ENCODE data around the gene MRPL23.
"Not testable (repeated sequence)": the region's sequence is repeated elsewhere in the genome, so short reads cannot be mapped to it uniquely, and the experiment has no call there.

Gene MRPL23

GRCh38 chr11:1934335-1935155 lies 12.6 kb upstream of the MRPL23 start:
- DNase-seq: no peak

GRCh38 chr11:1935156-1936071 lies 11.7 kb upstream of the MRPL23 start:
- DNase-seq: no peak

DNA sequence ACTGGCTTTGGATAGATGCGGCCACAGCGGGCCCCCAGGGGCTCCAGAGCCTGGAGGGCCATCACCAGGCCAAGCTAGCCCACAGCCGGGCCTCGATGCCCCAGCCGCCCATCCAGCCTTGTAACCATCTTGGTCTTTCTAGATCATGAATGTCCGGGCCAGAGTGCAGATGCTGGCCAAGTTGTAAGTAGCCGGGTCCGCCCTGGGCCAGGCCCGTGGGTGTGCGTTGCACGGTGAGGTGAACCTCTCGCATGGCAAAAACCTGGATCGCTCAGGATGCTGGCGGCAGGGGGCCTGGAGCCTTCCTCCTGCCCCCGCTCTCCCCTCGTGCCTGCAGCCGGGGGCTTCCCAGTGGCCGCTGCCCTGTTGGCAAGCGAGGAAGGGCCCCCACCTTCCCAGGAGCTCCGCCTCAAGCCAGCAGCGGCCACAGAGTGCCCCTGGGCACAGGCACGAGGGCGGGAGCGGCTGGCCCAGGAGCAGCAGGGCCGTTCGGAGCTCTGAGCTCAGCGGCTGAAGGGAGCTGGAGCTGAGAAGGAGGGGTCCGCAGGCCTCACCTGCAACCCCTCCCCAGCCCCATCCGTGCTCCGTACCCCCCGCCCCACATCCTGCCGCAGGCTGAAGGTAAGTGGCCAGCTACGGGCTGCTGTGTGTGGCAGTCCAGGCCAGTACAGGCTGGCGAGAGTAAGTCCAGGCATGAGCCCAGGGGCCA lies 10.9 kb upstream of the MRPL23 start:
- no peak for DNase-seq

GRCh38 chr11:1936781-1937615 lies 10.1 kb upstream of the MRPL23 start:
- no peak for DNase-seq

- no peak for DNase-seq
These were observed 9.4 kb upstream of the MRPL23 start for GRCh38 chr11:1937616-1938342.

DNA sequence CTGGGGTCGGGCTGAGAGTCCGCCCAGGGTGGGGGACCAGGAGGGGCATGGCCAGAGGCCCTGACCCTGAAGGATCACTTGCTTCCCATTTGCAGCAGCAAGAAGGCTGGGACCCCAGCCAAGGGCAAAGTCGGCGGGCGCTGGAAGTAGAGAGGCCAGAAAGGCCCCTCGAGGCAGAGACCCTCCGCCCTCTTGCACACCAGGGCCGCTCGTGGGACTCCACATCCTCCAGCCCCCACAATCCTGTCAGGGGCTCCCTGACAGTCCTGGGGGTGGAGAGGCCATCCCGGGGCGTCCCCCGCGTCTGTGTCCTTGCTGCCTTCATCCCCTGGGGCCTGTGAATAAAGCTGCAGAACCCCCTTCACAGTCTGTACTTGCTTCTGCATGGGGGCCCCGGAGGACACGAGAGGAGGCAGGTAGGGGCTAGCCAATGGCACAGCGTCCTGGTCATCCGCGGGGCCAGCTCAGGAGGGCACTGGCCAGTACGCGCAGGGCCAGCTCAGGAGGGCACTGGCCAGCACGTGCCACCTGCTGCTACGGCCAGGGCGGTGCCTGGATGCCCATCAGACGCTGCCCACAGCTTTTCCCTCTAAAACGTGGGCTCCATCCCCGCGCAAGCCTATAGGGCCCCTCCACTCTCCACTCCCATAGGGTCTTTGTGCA lies 8.7 kb upstream of the MRPL23 start:
- no peak for DNase-seq

DNA sequence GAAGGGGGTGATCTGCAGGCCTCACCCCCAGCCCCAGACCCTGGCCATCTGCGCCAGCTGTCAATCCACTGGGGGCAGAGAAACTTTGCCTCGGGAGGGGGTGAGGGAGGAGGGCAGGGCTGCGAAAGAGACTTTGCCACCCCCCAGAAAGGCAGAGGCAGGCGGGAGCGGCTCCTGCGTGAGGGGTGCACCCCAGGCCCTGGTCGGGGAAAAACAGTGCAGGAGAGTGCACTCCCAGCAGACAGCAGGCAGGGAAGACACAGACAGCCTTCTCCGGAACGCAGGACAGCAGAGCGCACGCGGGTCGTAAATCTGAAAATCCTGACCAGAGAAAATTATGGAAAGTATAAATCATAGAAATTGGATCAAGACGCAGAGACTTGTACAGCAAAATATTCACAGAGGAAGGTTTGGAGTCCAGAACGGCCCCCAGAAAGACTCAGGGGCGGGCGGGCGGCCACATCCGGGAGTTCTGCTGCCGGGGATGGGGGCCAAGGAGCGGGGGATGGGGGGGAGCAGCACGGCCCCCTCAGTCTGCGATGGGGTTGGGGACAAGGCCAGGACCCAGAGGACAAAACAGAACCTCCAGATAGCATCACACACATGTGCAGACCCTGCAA lies 8.0 kb upstream of the MRPL23 start:
- no peak for DNase-seq

DNA sequence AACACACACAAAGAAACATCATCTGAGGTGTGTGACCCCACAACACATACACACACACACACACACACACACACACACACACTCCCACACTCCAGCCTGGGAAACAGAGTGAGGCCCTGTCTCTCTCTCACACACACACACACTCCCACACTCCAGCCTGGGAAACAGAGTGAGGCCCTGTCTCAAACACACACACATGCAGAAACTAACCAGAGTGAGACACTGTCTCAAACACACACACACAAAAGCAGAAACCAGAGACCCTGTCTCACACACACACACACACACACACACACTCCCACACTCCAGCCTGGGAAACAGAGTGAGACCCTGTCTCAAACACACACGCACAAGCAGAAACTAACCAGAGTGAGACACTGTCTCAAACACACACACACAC lies 7.3 kb upstream of the MRPL23 start:
- not testable (repeated sequence) for DNase-seq

DNA sequence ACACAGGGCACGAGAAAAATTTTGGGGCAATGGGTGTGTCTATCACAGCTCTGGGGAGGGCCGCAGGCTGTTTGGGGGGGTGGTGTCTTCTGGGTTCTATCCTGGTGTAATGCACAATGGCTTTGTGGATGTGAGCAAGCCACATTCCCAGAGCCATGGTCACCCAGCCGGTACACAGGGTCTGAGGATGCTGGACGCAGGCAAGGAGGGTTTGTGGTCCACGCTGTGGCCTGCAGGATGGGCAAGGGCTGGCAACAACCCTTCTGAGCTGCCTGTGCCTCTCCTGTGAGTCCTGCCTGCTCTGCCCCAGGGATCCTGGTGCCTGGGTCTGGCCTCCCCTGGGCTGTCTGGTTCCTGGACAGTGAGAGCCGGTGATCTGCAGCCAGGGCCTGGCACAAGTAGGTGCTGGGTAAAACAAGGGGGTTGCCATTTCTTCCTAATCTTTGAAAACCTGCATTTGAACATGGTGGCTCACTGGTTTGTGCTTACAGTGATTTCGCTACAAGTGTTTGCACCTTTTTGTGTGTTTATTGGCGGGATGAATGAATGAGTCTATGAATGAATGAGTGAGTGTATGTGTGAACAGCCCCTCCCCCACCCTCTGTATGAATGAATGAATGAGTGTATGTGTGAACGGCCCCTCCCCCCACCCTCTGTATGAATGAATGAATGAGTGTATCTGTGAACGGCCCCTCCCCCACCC lies 4.4 kb upstream of the MRPL23 start:
- DNase-seq: no peak

GRCh38 chr11:1943576-1943975 lies 3.6 kb upstream of the MRPL23 start:
- DNase-seq: no peak

GRCh38 chr11:1943977-1944376 lies 3.2 kb upstream of the MRPL23 start:
- DNase-seq: no peak

- DNase-seq: no peak
These were observed 583 bp downstream of the MRPL23 start for GRCh38 chr11:1947592-1948237.

DNA sequence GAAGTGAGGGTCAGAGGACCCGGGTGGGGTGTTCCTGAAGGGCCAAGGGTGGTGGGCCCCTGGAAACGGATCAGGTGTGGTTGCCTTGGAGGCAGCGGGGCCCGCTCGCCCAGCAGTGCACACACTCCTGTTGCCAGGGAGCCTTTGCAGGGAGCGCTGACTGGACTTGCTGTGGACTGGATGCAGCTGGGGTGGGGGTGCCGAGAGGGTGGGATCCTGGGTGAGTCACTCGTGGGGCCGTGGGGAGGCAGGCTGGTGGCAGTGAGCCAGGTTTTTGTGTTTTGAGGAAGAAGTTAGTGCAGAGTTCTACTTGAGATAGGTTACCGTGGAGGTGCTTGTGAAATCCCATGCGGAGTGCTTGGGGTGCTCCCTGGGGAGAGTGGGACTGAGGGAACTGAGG lies 1.3 kb downstream of the MRPL23 start:
- DNase-seq: no peak

- DNase-seq: no peak
These were observed 2.2 kb downstream of the MRPL23 start for GRCh38 chr11:1949302-1949701.

DNA sequence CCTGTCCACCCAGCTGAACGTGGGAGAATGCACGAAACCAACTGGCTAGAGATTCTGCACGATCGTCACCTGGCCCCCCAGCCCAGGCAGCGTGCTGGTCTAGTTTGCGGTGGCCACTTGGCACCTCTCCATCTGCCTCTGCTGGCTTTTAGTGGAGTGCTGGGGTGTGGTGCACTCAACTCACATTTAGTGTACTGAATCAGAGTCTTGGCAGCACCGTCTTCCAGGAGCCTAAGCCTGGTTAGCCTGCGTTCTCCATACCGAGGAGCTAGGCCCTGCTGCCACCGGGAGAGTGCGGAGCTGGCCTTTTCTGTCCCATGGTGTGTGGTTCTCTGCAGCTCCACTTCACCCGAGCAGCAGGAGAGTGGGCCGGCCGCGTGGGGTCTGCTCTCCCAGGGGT lies 2.8 kb downstream of the MRPL23 start:
- no peak for DNase-seq

GRCh38 chr11:1952806-1953482 lies 5.8 kb downstream of the MRPL23 start:
- DNase-seq: no peak

- DNase-seq: no peak
These were observed 6.5 kb downstream of the MRPL23 start for GRCh38 chr11:1953489-1954266.

- no peak for DNase-seq
These were observed 11.2 kb downstream of the MRPL23 start for GRCh38 chr11:1958367-1958766.
